NCI-H1092 (cell line): ENCODE data around the gene BMAL1.

Experiments used
- DNase-seq: peaks from one replicate; lab custom pipeline; 2025; lab: John Stamatoyannopoulos, UW

BMAL1 gene

DNA sequence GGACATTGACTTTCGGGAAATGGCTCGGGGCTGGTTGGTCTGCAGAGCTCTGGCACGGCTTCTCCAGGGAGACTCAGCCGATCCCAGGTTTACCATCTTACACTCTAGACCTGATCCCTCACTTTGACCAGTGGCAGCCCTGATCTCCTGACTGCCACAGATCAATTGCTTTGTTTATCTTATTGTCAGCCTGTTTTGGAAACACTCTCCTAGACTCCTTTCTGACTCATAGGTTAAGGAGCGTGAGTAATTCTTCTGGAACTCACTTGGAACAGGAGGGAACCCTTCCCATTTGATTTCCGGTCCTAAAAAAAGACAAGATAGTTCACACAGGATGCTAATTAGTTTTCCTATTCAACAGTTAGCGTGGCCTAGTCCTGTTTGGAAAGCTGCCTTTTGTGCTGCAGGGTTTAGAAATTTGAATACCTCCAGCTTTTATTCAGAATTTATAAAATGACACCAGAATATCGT is 16.0 kb upstream of the BMAL1 start:
- DNase-seq, result no peak

GRCh38 chr11:13262096-13262495 is 15.5 kb upstream of the BMAL1 start:
- DNase-seq, result no peak

- DNase-seq, result no peak
Measured at GRCh38 chr11:13268791-13269190, 8.8 kb upstream of the BMAL1 start.

GRCh38 chr11:13269775-13270174 is 7.8 kb upstream of the BMAL1 start:
- no peak for DNase-seq

GRCh38 chr11:13271060-13271693 is 6.4 kb upstream of the BMAL1 start:
- DNase-seq, result no peak

DNA sequence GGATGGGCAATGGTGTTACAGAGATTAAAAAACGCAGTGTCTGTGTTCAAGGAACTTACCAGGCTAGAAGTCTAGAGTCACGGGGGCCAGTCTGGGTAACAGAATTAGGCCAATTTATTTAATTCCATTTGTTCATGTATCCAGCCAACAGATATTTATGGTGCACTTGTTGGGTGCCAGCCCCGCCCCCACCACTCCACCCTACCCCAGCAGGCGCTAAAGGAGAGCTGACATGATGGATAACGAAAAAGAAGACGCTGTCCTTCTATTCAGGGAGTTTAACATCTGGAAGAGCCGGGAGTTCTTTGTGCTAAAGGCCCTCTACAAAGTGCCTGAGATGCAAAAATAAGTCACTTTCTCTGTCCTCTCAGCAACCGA is 1.1 kb upstream of the BMAL1 start:
- DNase-seq, result no peak

DNA sequence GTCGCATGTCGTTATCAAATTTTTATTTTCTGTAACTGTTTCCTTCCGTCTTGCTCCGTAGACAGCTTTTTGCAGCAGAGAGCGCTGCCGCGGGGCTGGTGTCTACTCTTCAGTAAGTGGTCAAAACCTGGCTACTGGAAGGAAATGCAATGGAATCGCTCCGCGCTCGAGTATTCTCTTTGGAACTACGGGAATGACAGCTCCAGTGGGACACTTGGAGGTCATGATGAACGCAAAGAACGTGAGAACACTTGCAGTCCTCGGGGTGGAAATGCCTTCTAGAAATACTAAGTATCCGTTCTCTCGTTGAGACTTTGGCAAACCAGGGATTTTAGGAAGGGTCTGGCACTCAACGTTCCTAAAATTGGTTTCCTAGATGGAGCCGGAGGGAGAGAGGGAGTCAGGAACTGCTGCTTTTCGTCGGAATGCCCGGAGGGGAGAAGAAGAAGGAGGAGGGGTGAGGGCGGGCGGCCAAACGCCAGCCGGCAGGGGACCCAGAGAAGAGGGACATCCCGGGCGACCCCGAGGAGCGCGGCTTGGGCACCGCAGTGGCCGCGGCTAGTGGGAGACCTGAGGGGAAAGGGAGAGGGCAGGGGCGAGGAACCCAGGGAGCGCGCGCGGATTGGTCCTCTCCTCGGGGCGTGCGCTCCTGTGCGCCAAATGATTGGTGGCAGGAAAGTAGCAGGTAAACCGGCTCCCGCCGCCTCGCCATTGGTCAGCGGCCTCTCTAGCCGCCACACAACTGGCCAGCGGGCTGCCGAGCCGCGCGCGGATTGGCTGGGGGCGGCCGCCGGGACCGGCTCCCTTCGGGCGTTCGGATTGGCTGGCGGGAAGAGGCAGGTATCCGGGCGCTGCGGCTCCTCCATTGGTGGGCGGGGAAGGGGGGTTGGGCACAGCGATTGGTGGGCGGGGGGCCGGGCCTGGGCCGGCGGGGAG is 490 bp upstream of the BMAL1 start:
- DNase-seq, result peak; percentile 97

- DNase-seq, result peak; percentile 14
Measured at GRCh38 chr11:13278609-13279486, 1.3 kb downstream of the BMAL1 start.

GRCh38 chr11:13279487-13279834 is 1.9 kb downstream of the BMAL1 start:
- DNase-seq, result no peak

GRCh38 chr11:13280092-13280722 is 2.6 kb downstream of the BMAL1 start:
- DNase-seq, result no peak

DNA sequence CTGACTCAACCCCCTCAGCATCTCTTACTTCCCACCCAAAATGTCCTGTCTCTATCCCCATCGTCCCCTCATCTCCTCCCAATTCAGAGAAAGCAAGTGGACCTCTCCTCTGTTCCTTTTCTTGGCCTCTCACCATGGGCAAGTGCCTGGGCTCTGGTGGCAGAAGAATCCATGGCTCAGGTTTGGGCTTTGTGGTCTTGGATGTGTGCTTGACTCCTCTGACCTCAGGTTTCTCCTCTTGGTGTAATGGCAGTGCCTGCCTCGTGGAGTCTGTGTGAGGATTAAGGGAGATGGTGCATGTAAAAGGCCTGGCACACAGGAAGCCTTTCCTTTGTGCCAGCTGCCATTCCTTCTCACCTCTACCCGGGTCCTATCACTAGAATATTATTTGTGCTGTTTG is 3.2 kb downstream of the BMAL1 start:
- DNase-seq, result no peak

DNA sequence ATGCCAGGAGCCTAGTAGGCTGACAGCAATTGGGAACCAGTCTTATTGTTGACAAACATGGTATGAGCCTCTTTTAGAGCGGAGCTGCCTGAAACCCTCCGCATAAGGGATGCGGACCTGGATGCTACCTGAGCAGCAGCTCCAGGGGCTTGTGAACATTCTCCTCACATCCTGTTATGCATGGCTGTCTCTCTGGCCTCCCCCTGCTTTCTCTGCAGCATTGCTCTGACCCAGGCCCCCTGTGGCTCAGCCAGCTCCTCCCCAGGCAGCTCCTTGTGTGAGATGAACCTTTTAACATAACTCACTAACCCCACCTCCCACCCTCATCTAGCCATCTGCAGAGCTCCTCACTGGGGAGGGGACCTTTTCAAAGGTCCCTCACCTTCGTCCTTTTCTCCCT is 6.0 kb downstream of the BMAL1 start:
- no peak for DNase-seq

DNA sequence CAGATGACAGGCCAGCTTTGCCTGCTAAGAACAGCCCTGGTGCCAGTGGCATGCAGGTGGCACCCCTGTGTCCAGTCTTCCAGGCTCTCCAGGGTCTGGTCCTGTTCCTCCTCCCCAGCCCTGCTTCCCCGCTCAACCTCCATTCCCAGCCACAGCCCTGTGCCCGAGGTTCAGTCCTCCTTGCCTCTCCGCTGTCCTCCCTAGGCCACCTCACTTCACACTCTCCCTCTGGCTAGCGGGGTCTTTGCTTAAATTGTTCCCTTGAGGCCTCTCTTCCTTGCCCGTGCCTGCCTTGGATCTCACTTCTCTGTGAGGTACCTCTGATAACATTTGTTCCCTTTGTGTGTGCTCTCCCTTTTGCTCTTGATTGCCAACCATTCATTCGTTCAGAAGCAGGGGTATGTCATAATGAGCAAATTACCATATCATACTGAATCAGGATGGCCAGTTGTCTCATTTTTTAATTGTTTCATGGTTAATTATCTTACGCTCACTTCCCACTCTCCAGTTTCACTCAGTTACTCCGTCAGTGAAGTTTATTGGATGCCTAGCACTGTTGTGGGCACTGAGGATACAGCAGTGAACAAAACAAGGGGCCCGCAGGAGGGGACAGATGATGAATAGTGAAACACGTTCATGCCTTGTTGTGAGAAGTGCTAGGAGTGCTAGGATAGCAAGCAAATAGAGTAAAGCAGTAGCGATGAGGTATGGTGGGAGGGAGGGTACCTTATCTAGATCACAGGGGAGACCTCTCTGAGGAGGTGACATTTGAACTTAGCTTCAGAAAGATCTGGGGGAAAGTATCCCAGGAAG is 7.4 kb downstream of the BMAL1 start:
- DNase-seq, result no peak

GRCh38 chr11:13286279-13286821 is 8.8 kb downstream of the BMAL1 start:
- DNase-seq, result no peak

- no peak for DNase-seq
Measured at GRCh38 chr11:13287036-13287435, 9.4 kb downstream of the BMAL1 start.

DNA sequence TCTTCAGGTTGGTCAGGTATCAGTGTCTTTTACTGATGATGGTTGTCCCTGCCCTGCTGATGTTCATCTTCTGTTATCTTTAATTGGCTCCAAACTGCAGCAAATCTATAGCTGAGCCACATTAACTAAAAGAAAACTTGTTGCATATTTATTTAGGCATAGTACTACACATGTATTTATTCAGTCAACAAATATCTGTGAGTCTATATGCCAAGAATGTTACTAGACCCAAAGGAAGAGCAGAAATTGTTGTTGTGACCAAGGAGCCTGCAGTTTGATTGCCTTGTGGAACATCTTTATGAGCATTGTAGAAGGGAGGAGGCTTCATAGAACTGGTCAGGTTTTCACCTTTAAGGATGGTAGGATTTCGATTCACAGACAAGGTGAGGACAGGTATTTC is 10.1 kb downstream of the BMAL1 start:
- DNase-seq, result no peak

GRCh38 chr11:13288375-13289029 is 10.9 kb downstream of the BMAL1 start:
- DNase-seq, result no peak

DNA sequence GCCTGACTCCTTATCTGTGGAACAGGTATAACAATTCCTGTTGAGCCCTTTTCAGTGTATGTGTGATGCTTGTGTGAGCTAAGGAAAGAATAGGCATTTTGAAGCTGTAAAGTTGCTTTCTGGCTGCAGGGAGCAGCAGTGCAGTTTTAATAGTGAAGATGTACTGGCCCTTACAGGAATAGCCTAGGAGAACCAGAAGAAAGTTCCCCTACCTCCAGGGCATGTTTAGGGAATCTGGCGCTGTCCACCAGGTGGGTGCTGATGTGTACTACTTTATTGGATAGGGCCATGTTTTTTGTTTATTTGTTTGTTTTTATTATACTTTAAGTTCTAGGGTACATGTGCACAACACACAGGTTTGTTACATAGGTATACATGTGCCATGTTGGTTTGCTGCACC is 11.5 kb downstream of the BMAL1 start:
- no peak for DNase-seq

- no peak for DNase-seq
Measured at GRCh38 chr11:13290221-13290980, 12.8 kb downstream of the BMAL1 start.

DNA sequence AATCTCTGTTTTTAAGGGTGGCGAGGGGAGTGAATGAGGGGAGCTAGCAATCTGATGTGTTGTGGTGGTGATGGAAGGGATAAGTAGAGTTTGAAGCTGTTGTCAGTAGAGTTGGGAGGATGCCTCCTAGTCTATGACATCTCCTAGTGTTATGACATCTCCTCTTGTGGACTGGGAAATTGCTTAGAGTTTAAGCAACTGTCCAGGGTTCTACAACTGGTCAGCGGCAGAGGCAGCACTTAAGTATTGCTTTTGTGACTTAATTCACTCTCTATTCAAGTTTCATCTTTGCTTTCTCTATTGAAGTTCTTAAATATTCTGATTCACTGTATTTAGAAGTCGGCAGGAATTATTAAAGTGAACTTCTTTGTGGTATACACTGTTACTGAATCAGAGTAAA is 13.8 kb downstream of the BMAL1 start:
- DNase-seq, result no peak
